SU-DHL-6 (cell line): Measurements from ENCODE around the gene TSPAN13.

ENCODE experiments used
- H2AFZ ChIP-seq: fragments of 200-600 bp; sonication (generic); 2 replicates; pipeline ENCODE4 v1.6.1; 2014; ENCODE audit warnings: low read depth, mild to moderate bottlenecking, moderate library complexity, mixed read lengths, antibody characterized with exemption, low read length; ENCODE audit not compliant: severe bottlenecking
- H3F3A ChIP-seq: fragments of 200-600 bp; shearing (Covaris generic); 2 replicates; pipeline ENCODE4 v1.6.0; 2016; ENCODE audit warnings: antibody characterized with exemption, mild to moderate bottlenecking; ENCODE audit not compliant: insufficient read depth
- H3K27ac ChIP-seq: fragments of 200-600 bp; sonication (generic); 2 replicates; pipeline ENCODE4 v1.5.1; 2016; ENCODE audit warnings: low read depth, mild to moderate bottlenecking, low read length, moderate library complexity, mixed read lengths
- H3K27me3 ChIP-seq: fragments of 200-600 bp; sonication (generic), shearing (Covaris generic); 2 replicates; pipeline ENCODE4 v1.6.0; 2014; ENCODE audit warnings: mild to moderate bottlenecking, low read length
- H3K36me3 ChIP-seq: fragments of 200-600 bp; sonication (generic); 2 replicates; pipeline ENCODE4 v1.6.1; 2014; ENCODE audit warnings: mild to moderate bottlenecking, low read length, mixed read lengths
- H3K4me2 ChIP-seq: fragments of 300-600, 200-600 bp; shearing (Covaris generic), sonication (generic); 2 replicates; pipeline ENCODE4 v1.6.0; 2014; ENCODE audit warnings: low read length, low read depth, mild to moderate bottlenecking; ENCODE audit not compliant: poor library complexity, severe bottlenecking
- H3K4me3 ChIP-seq: fragments of 200-600 bp; sonication (generic); 2 replicates; pipeline ENCODE4 v1.5.1; 2014; ENCODE audit warnings: antibody characterized with exemption, low read length, mild to moderate bottlenecking, mixed read lengths; ENCODE audit not compliant: insufficient read depth, poor library complexity, severe bottlenecking
- H3K79me2 ChIP-seq: fragments of 200-600 bp; sonication (generic); 2 replicates; pipeline ENCODE4 v1.6.1; 2014; ENCODE audit warnings: mild to moderate bottlenecking, low read length, moderate library complexity; ENCODE audit not compliant: insufficient read depth
- H3K9ac ChIP-seq: fragments of 200-600 bp; sonication (generic); 2 replicates; pipeline ENCODE4 v1.7.0; 2014; ENCODE audit warnings: mild to moderate bottlenecking, low read length
- H3K9me2 ChIP-seq: fragments of 200-600 bp; sonication (generic); replicated peaks from 2 replicates; pipeline ENCODE4 v1.6.1; 2014; ENCODE audit warnings: low read length; ENCODE audit not compliant: insufficient read depth
- H3K9me3 ChIP-seq: fragments of 200-600 bp; sonication (generic); 2 replicates; pipeline ENCODE4 v1.6.1; 2014; ENCODE audit warnings: low read length, mixed read lengths; ENCODE audit not compliant: insufficient read depth
- H4K20me1 ChIP-seq: fragments of 200-600 bp; sonication (generic); 2 replicates; pipeline ENCODE4 v1.6.1; 2014; ENCODE audit warnings: low read depth, mild to moderate bottlenecking, antibody characterized with exemption, low read length, moderate library complexity, mixed read lengths
- EZH2phosphoT487 ChIP-seq: fragments of 200-600 bp; sonication (generic), shearing (Covaris generic); conservative IDR thresholded peaks from 2 replicates; pipeline ENCODE4 v1.6.1; 2018; ENCODE audit warnings: mild to moderate bottlenecking, antibody characterized with exemption, low read length, moderate library complexity, mixed read lengths
- TF ChIP-seq, protein P1 (sequence below): fragments of 200-600 bp; sonication (generic); IDR thresholded peaks from one replicate; pipeline ENCODE4 v1.5.1; 2017; ENCODE audit warnings: antibody characterized with exemption, mild to moderate bottlenecking, low read length, moderate library complexity; ENCODE audit not compliant: insufficient read depth, poor library complexity, severe bottlenecking

Gene TSPAN13

DNA sequence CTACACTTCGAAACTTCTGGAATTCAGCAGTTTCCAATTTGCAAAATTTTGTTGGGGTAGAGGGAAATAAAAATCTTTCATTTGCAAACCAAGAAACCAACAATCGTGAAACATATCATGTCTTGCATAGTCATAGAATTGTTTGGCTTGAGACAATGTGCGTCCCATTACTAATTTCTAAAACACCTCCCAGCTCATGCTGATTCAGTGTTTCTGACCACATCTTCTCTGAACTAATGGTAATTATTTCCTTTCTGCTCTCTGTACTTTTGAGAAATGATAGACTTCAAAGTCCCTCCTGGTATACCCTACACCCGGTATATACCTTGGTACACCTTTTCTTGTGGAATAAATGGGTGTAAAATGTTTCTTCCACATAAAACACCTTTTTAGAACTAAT lies 41.8 kb upstream of the TSPAN13 start:
- H3F3A ChIP-seq, result peaks cover 7% of the 10 kb centered on the region
- H3K9ac ChIP-seq, result no peak overlapping the region
- no peak overlapping the region for H3K27ac ChIP-seq
- H3K9me3 ChIP-seq, result no peaks in the 10 kb centered on the region
- no peak overlapping the region for H3K4me2 ChIP-seq
- TF ChIP-seq, protein P1, sequence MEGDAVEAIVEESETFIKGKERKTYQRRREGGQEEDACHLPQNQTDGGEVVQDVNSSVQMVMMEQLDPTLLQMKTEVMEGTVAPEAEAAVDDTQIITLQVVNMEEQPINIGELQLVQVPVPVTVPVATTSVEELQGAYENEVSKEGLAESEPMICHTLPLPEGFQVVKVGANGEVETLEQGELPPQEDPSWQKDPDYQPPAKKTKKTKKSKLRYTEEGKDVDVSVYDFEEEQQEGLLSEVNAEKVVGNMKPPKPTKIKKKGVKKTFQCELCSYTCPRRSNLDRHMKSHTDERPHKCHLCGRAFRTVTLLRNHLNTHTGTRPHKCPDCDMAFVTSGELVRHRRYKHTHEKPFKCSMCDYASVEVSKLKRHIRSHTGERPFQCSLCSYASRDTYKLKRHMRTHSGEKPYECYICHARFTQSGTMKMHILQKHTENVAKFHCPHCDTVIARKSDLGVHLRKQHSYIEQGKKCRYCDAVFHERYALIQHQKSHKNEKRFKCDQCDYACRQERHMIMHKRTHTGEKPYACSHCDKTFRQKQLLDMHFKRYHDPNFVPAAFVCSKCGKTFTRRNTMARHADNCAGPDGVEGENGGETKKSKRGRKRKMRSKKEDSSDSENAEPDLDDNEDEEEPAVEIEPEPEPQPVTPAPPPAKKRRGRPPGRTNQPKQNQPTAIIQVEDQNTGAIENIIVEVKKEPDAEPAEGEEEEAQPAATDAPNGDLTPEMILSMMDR, result no peak
- no peak for TF ChIP-seq EZH2phosphoT487
- peaks cover 9% of the 10 kb centered on the region; the same call in 1 of the 2 replicates for H3K36me3 ChIP-seq
- H3K9me2 ChIP-seq, result no peaks in the 10 kb centered on the region
- H3K27me3 ChIP-seq, result no peaks in the 10 kb centered on the region
- H4K20me1 ChIP-seq, result no peaks in the 10 kb centered on the region
- H3K79me2 ChIP-seq, result no peaks in the 10 kb centered on the region
- no peak overlapping the region for H3K4me3 ChIP-seq
- H2AFZ ChIP-seq, result no peak overlapping the region

DNA sequence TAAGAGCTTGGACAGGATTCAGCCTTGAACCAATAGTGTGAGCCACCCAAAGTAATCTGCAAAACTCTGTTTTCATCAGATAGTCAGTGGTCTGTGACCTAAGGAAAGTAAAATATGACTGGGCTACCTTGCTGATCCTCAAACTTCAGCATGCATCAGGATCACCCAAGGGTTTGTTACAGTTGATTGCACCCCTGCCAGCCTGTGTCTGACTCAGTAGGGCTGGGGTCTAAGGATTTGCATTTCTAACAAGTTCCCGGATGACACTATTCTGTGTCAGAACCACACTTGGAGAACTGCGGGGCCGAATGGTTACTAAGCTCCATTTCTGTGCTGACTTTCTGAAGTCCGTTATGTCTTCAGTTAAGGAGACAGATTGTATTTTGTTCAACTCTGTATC lies 40.6 kb upstream of the TSPAN13 start:
- Histone ChIP-seq H3K9ac (no peak overlapping the region), H4K20me1 (no peaks in the 10 kb centered on the region), H3K4me3 (no peak overlapping the region), H3K9me2 (no peaks in the 10 kb centered on the region), H3K36me3 (peaks cover 9% of the 10 kb centered on the region; the same call in 1 of the 2 replicates), H2AFZ (no peak overlapping the region), H3K9me3 (no peaks in the 10 kb centered on the region), H3K27me3 (no peaks in the 10 kb centered on the region), H3F3A (peaks cover 7% of the 10 kb centered on the region), H3K27ac (no peak overlapping the region), H3K79me2 (no peaks in the 10 kb centered on the region), H3K4me2 (no peak overlapping the region)
- TF ChIP-seq, protein P1, result no peak
- no peak for TF ChIP-seq EZH2phosphoT487

DNA sequence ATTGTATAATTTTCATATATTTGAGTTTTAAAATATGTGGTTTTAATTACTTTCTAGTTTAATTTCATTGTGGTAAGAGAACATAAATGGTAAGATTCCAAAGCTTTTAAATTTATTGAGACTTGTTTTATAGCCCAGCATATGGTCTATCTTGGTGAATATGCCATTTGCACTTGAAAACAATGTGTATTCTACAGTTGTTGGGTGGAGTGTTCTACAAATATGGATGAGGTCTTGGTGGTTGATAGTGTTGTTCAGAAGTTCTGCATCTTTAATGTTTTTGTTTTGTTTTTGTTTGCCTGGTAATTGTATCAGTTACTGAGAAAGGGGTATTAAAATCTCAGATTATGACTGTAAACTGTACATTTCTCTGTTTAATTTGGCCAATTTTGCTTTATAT lies 37.6 kb upstream of the TSPAN13 start:
- no peak overlapping the region for H3K4me2 ChIP-seq
- no peak overlapping the region for H3K9ac ChIP-seq

More for the DNA sequence above, 37.6 kb upstream of the TSPAN13 start:
- H3K9me2 ChIP-seq, result no peaks in the 10 kb centered on the region
- H2AFZ ChIP-seq, result no peak overlapping the region
- no peaks in the 10 kb centered on the region for H3K27me3 ChIP-seq
- H3K27ac ChIP-seq, result no peak overlapping the region
- H3K79me2 ChIP-seq, result no peaks in the 10 kb centered on the region
- no peak for TF ChIP-seq EZH2phosphoT487
- TF ChIP-seq, protein P1, result no peak
- H4K20me1 ChIP-seq, result no peaks in the 10 kb centered on the region
- peaks cover 4% of the 10 kb centered on the region; the same call in 1 of the 2 replicates for H3F3A ChIP-seq
- no peaks in the 10 kb centered on the region for H3K9me3 ChIP-seq
- H3K36me3 ChIP-seq, result 0 out of 2 replicates have a peak, but pooled peaks cover 5% of the 10 kb centered on the region
- no peak overlapping the region for H3K4me3 ChIP-seq
